HCT116 (cell line): Measurements from ENCODE around the gene SLC15A5. TPM values are rescaled to one million over a fixed set of nuclear protein-coding genes. Genes with fewer than 3 reads are reported as not detected.

ENCODE experiments used
- ATAC-seq: fragments of 200-7000 bp; cut with Tn5 transposase; 2 replicates; pipeline ENCODE4 v1.9.1; 2020; ENCODE audit warnings: mild to moderate bottlenecking, moderate library complexity
- BruUV-seq: library from RNA; stranded (reverse); fragments of 400-500 nt; replicated peaks from 2 replicates; lab custom pipeline; 2021; lab: Mats Ljungman, UMichigan
- CTCF ChIA-PET: fragments of 300-600 bp; sonication (Branson Sonifier 250); formaldehyde crosslinking; loops from one replicate; lab custom pipeline; 2021; ENCODE audit warnings: antibody characterized with exemption; lab: Charles Lee
- POLR2A ChIA-PET: fragments of 300-600, 350-600 bp; sonication (Branson Sonifier 250); formaldehyde crosslinking; loops from one replicate; lab custom pipeline; 2021; ENCODE audit warnings: antibody characterized with exemption; lab: Charles Lee
- RAD21 ChIA-PET, 2 experiments: fragments of 300-600 bp; sonication (Branson Sonifier 250); formaldehyde crosslinking; loops; one replicate each; lab custom pipeline; 2023; ENCODE audit warnings: low total read pairs in 2 of 2; ENCODE audit not compliant: uncharacterized antibody in 2 of 2, unreplicated experiment in 2 of 2, low non-redundant PET in 1 of 2; lab: Charles Lee
- DNase-seq: peaks from one replicate; pipeline ENCODE4 v3.0.0-alpha.2; 2010; ENCODE audit warnings: low read depth, low spot score
- H2AFZ ChIP-seq: fragments of 200-600 bp; shearing (Covaris generic), sonication (generic); 2 replicates; pipeline ENCODE4 v1.6.1; 2017; ENCODE audit warnings: low read depth, mixed run types, mixed read lengths, antibody characterized with exemption, low read length; ENCODE audit not compliant: poor library complexity, severe bottlenecking
- H3K27ac ChIP-seq: 2 replicates; pipeline ENCODE4 v1.5.1; 2012; ENCODE audit warnings: low read depth, low read length
- H3K27me3 ChIP-seq: fragments of 200-600 bp; sonication (generic); 2 replicates; pipeline ENCODE4 v1.6.1; 2016; ENCODE audit warnings: mixed run types, low read length, mixed read lengths; ENCODE audit not compliant: insufficient read depth
- H3K36me3 ChIP-seq, 2 experiments: fragments of 200-500 bp in 1 of 2; fragments of 200-600 bp in 1 of 2; sonication (Bioruptor generic) in 1 of 2; sonication (generic) in 1 of 2; 2 replicates each; pipeline versions ENCODE4 v1.5.1 to v1.6.1; 2014 to 2016; ENCODE audit warnings: low read length in 2 of 2, inconsistent platforms in 1 of 2, mixed read lengths in 1 of 2, mixed run types in 1 of 2; ENCODE audit not compliant: insufficient read depth in 2 of 2, control insufficient read depth in 1 of 2
- H3K4me1 ChIP-seq, 2 experiments: fragments of 200-600 bp in 1 of 2; sonication (generic) in 1 of 2; 2 replicates each; pipeline versions ENCODE4 v1.5.1 to v1.6.1; 2012 to 2017; ENCODE audit warnings: low read length in 2 of 2, inconsistent platforms in 1 of 2, mild to moderate bottlenecking in 1 of 2, mixed read lengths in 1 of 2, mixed run types in 1 of 2, moderate library complexity in 1 of 2; ENCODE audit not compliant: insufficient read depth in 2 of 2, control insufficient read depth in 1 of 2
- H3K4me2 ChIP-seq: fragments of 200-600 bp; sonication (generic); 2 replicates; pipeline ENCODE4 v1.6.1; 2017; ENCODE audit warnings: mixed run types, low read length, mixed read lengths
- H3K4me3 ChIP-seq, 2 experiments: fragments of 200-600 bp in 1 of 2; sonication (generic) in 1 of 2; replicated peaks in 1 of 2; 2 replicates each; pipeline ENCODE4 v1.5.1; 2011 to 2016; ENCODE audit warnings: low read length in 2 of 2, control low read depth in 1 of 2, low read depth in 1 of 2, mild to moderate bottlenecking in 1 of 2, mixed read lengths in 1 of 2, mixed run types in 1 of 2
- H3K79me2 ChIP-seq: fragments of 200-600 bp; sonication (generic); 2 replicates; pipeline ENCODE4 v1.6.1; 2017; ENCODE audit warnings: mild to moderate bottlenecking, mixed run types, low read length, moderate library complexity, mixed read lengths; ENCODE audit not compliant: insufficient read depth
- H3K9ac ChIP-seq: fragments of 200-600 bp; sonication (generic); 2 replicates; pipeline ENCODE4 v1.6.1; 2016; ENCODE audit warnings: low read length, mixed read lengths
- H3K9me2 ChIP-seq: fragments of 200-600 bp; sonication (generic), shearing (Covaris generic); 2 replicates; pipeline ENCODE4 v1.6.1; 2017; ENCODE audit warnings: mixed run types, mild to moderate bottlenecking, moderate library complexity; ENCODE audit not compliant: insufficient read depth
- H3K9me3 ChIP-seq, 2 experiments: fragments of 200-500 bp in 1 of 2; fragments of 200-600 bp in 1 of 2; sonication (Bioruptor generic) in 1 of 2; sonication (generic) in 1 of 2; 2 replicates each; pipeline ENCODE4 v1.6.1; 2014 to 2017; ENCODE audit warnings: low read length in 2 of 2, mixed read lengths in 2 of 2, inconsistent platforms in 1 of 2, low read depth in 1 of 2, mild to moderate bottlenecking in 1 of 2, mixed run types in 1 of 2, moderate library complexity in 1 of 2; ENCODE audit not compliant: control insufficient read depth in 1 of 2, insufficient read depth in 1 of 2
- H4K20me1 ChIP-seq: fragments of 200-600 bp; sonication (generic), shearing (Covaris generic); 2 replicates; pipeline ENCODE4 v1.6.1; 2017; ENCODE audit warnings: mixed run types, mild to moderate bottlenecking, moderate library complexity; ENCODE audit not compliant: insufficient read depth
- CEBPB ChIP-seq: IDR thresholded peaks from 2 replicates; pipeline ENCODE4 v1.6.1; 2012; ENCODE audit warnings: low read depth
- CTCF ChIP-seq, 3 experiments: fragments of 200-600 bp in 1 of 3; sonication (generic) in 1 of 3; IDR thresholded peaks in 2 of 3; conservative IDR thresholded peaks in 1 of 3; 2 replicates each; pipeline ENCODE4 v1.5.1; 2012 to 2017; ENCODE audit warnings: low read depth in 2 of 3, low read length in 2 of 3, antibody characterized with exemption in 1 of 3, borderline replicate concordance in 1 of 3, control low read depth in 1 of 3, mild to moderate bottlenecking in 1 of 3, mixed read lengths in 1 of 3, mixed run types in 1 of 3, moderate library complexity in 1 of 3; ENCODE audit not compliant: insufficient read depth in 1 of 3
- EGR1 ChIP-seq: IDR thresholded peaks from 2 replicates; pipeline ENCODE4 v1.6.1; 2012; ENCODE audit warnings: low read depth
- ELF1 ChIP-seq: IDR thresholded peaks from 2 replicates; pipeline ENCODE4 v1.6.1; 2012; ENCODE audit warnings: low read depth, borderline replicate concordance
- JUND ChIP-seq: IDR thresholded peaks from 2 replicates; pipeline ENCODE4 v1.6.1; 2012
- POLR2AphosphoS5 ChIP-seq: IDR thresholded peaks from 2 replicates; pipeline ENCODE4 v1.6.1; 2011; ENCODE audit warnings: mild to moderate bottlenecking, low read depth, low read length, moderate library complexity
- SIN3A ChIP-seq: IDR thresholded peaks from 2 replicates; pipeline ENCODE4 v1.6.1; 2012; ENCODE audit warnings: low read depth
- SP1 ChIP-seq: IDR thresholded peaks from 2 replicates; pipeline ENCODE4 v1.6.1; 2012; ENCODE audit warnings: low read depth
- SRF ChIP-seq: IDR thresholded peaks from 2 replicates; pipeline ENCODE4 v1.6.1; 2012; ENCODE audit warnings: low read depth
- TCF7L2 ChIP-seq: IDR thresholded peaks from 2 replicates; pipeline ENCODE4 v1.7.0; 2011; ENCODE audit warnings: borderline replicate concordance, inconsistent platforms; ENCODE audit not compliant: insufficient read depth, insufficient read length; ENCODE audit errors: extremely low read depth
- YY1 ChIP-seq: IDR thresholded peaks from 2 replicates; pipeline ENCODE4 v1.6.1; 2011; ENCODE audit warnings: low read length, low read depth, moderate library complexity, mild to moderate bottlenecking; ENCODE audit not compliant: insufficient replicate concordance; ENCODE audit errors: extremely low read depth
- ZBTB33 ChIP-seq: IDR thresholded peaks from 2 replicates; pipeline ENCODE4 v1.6.1; 2011; ENCODE audit warnings: mild to moderate bottlenecking, low read length, moderate library complexity; ENCODE audit not compliant: insufficient replicate concordance; ENCODE audit errors: extremely low read depth
- ZFX ChIP-seq: fragments of 450-650 bp; IDR thresholded peaks from 2 replicates; pipeline ENCODE4 v1.6.1; 2017
- intact Hi-C: fragments of 100-400 bp; cut with micrococcal nuclease; formaldehyde crosslinking; loops from 2 replicates; pipeline ENCODE4 v1.10.0; 2022
- total RNA-seq: library from RNA; stranded (reverse); gene quantifications from one replicate; pipeline ENCODE4 v1.2.1, GENCODE V29; 2021; ENCODE audit not compliant: unreplicated experiment
- TF ChIP-seq, protein P1 (sequence below): IDR thresholded peaks from 2 replicates; pipeline ENCODE4 v1.6.1; 2012

SLC15A5 gene
- total RNA-seq, 1 experiment from 2014 or later: not detected

- POLR2A ChIA-PET: no interaction called here
- Histone ChIP-seq H3K27me3 (no peaks in the 10 kb centered on the region), H4K20me1 (no peaks in the 10 kb centered on the region)
- TF ChIP-seq SRF (no peak), EGR1 (no peak), SIN3A (no peak), CTCF (IDR thresholded peaks at IDR 0.05 in 2 of 3, conservative IDR thresholded peaks at IDR 0.05 in 1 of 3; ENCODE audit: borderline replicate concordance in 1 of 3, insufficient read depth in 1 of 3, low read depth in 2 of 3, low read length in 2 of 3) (no peak), TCF7L2 (no peak), YY1 (no peak), CEBPB (no peak), SP1 (no peak), POLR2AphosphoS5 (no peak), ZFX (no peak), ELF1 (no peak), JUND (no peak), ZBTB33 (no peak)
- TF ChIP-seq, protein P1, sequence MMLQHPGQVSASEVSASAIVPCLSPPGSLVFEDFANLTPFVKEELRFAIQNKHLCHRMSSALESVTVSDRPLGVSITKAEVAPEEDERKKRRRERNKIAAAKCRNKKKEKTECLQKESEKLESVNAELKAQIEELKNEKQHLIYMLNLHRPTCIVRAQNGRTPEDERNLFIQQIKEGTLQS: no peak
- TF ChIP-seq, all 23 proteins: peak for 0
- H2AFZ ChIP-seq: no peak overlapping the region
- no peak for ATAC-seq
- H3K79me2 ChIP-seq: no peaks in the 10 kb centered on the region
- H3K9me3 ChIP-seq: no peaks in the 10 kb centered on the region
- H3K27ac ChIP-seq: no peak overlapping the region
- H3K4me3 ChIP-seq: no peak overlapping the region
- H3K9me2 ChIP-seq: no peaks in the 10 kb centered on the region
- H3K4me1 ChIP-seq: no peaks in the 10 kb centered on the region
- no peak overlapping the region for H3K4me2 ChIP-seq
- intact Hi-C loops: no loop called here
- RAD21 ChIA-PET: no interaction called here
- no TSS peak for BruUV-seq
- H3K36me3 ChIP-seq: no peaks in the 10 kb centered on the region
- no peak overlapping the region for H3K9ac ChIP-seq
- DNase-seq: no peak
- CTCF ChIA-PET: no interaction called here
Observed at GRCh38 chr12:16297521-16297920, 20.0 kb upstream of the SLC15A5 start.
